H1 (cell line): ENCODE results near the gene RNF26. TPM values are rescaled to one million over a fixed set of nuclear protein-coding genes. Genes with fewer than 3 reads are reported as not detected.

ENCODE experiments used
- CTCF ChIA-PET: fragments of 300-600 bp; sonication (Branson Sonifier 250); formaldehyde crosslinking; loops from one replicate; lab custom pipeline; 2021; ENCODE audit not compliant: partially characterized antibody; lab: Charles Lee
- POLR2A ChIA-PET: fragments of 300-600 bp; sonication (Branson Sonifier 250); formaldehyde crosslinking; loops from one replicate; lab custom pipeline; 2021; ENCODE audit warnings: inconsistent platforms; ENCODE audit not compliant: partially characterized antibody; lab: Charles Lee
- DNase-seq, 2 experiments: peaks; one replicate each; pipeline versions ENCODE4 v3.0.0 to v3.0.0-alpha.2; 2010 to 2022; ENCODE audit warnings: low spot score in 2 of 2, low read depth in 1 of 2, mixed read lengths in 1 of 2
- FAIRE-seq: peaks from 2 replicates; lab custom pipeline; 2011; peaks lifted over from hg19 to GRCh38; lab: Jason Lieb, UNC
- H2AFZ ChIP-seq: 2 replicates; pipeline ENCODE4 v1.8.1; 2012; ENCODE audit warnings: low read length, inconsistent platforms
- H2AK5ac ChIP-seq: 2 replicates; pipeline ENCODE4 v1.6.1; 2013; ENCODE audit warnings: low read depth, low read length
- H2BK120ac ChIP-seq: replicated peaks from 2 replicates; pipeline ENCODE3; 2013; ENCODE audit warnings: low read depth, low read length, inconsistent platforms
- H2BK12ac ChIP-seq: 2 replicates; pipeline ENCODE4 v1.6.1; 2013; ENCODE audit warnings: low read depth, low read length
- H2BK15ac ChIP-seq: 2 replicates; pipeline ENCODE4 v1.6.1; 2013; ENCODE audit warnings: low read length
- H2BK20ac ChIP-seq: 2 replicates; pipeline ENCODE4 v1.6.1; 2013; ENCODE audit warnings: low read length
- H2BK5ac ChIP-seq: 2 replicates; pipeline ENCODE4 v1.6.1; 2013; ENCODE audit warnings: low read depth, low read length
- H3K14ac ChIP-seq: 2 replicates; pipeline ENCODE4 v1.6.1; 2013; ENCODE audit warnings: inconsistent platforms; ENCODE audit not compliant: insufficient read length
- H3K18ac ChIP-seq: 2 replicates; pipeline ENCODE4 v1.6.1; 2013; ENCODE audit warnings: low read length; ENCODE audit errors: extremely low read depth
- H3K23ac ChIP-seq: 2 replicates; pipeline ENCODE4 v1.6.1; 2013; ENCODE audit warnings: inconsistent platforms; ENCODE audit not compliant: insufficient read length
- H3K23me2 ChIP-seq: 2 replicates; pipeline ENCODE4 v1.6.1; 2013; ENCODE audit warnings: low read depth, low read length
- H3K27ac ChIP-seq: 2 replicates; pipeline ENCODE4 v1.6.1; 2011; ENCODE audit warnings: low read depth, low read length, inconsistent platforms
- H3K27me3 ChIP-seq, 4 experiments: replicated peaks in 1 of 4; 1 replicate in 1 of 4; 2 replicates in 3 of 4; pipeline versions ENCODE4 v1.6.1 to v1.8.1; 2011 to 2013; ENCODE audit warnings: low read length in 3 of 4, mild to moderate bottlenecking in 3 of 4, inconsistent platforms in 2 of 4, mixed read lengths in 2 of 4, moderate library complexity in 1 of 4; ENCODE audit not compliant: control insufficient read depth in 3 of 4, insufficient read depth in 3 of 4; ENCODE audit errors: extremely low read depth in 1 of 4
- H3K36me3 ChIP-seq, 4 experiments: 2 replicates each; pipeline versions ENCODE4 v1.6.1 to v1.8.1; 2011 to 2013; ENCODE audit warnings: mild to moderate bottlenecking in 4 of 4, low read length in 3 of 4, moderate library complexity in 2 of 4, control low read depth in 1 of 4, inconsistent platforms in 1 of 4; ENCODE audit not compliant: insufficient read depth in 4 of 4, control insufficient read depth in 2 of 4
- H3K4ac ChIP-seq: replicated peaks from 2 replicates; pipeline ENCODE3; 2013; ENCODE audit warnings: low read length, low read depth, mixed read lengths, inconsistent platforms; ENCODE audit not compliant: insufficient read length
- H3K4me1 ChIP-seq, 4 experiments: replicated peaks in 1 of 4; 1 replicate in 1 of 4; 2 replicates in 3 of 4; pipeline versions ENCODE4 v1.6.1 to v1.8.1; 2011 to 2013; ENCODE audit warnings: low read length in 3 of 4, inconsistent platforms in 2 of 4, mixed read lengths in 1 of 4; ENCODE audit not compliant: insufficient read depth in 4 of 4, control insufficient read depth in 3 of 4
- H3K4me2 ChIP-seq, 2 experiments: 2 replicates each; pipeline versions ENCODE4 v1.6.1 to v1.8.1; 2011 to 2013; ENCODE audit warnings: low read depth in 2 of 2, low read length in 2 of 2, control low read depth in 1 of 2, inconsistent platforms in 1 of 2, mild to moderate bottlenecking in 1 of 2; ENCODE audit not compliant: insufficient read depth in 1 of 2
- H3K4me3 ChIP-seq, 4 experiments: fragments of 200-600, 300-600 bp in 1 of 4; sonication (generic), shearing (Covaris generic), sonication (Bioruptor Twin) in 1 of 4; 2 replicates each; pipeline versions ENCODE4 v1.5.1 to v1.8.1; 2011 to 2016; ENCODE audit warnings: low read length in 4 of 4, low read depth in 3 of 4, control low read depth in 2 of 4, inconsistent platforms in 2 of 4, mild to moderate bottlenecking in 2 of 4, mixed read lengths in 1 of 4, moderate library complexity in 1 of 4; ENCODE audit not compliant: insufficient read depth in 2 of 4; ENCODE audit errors: extremely low read depth in 1 of 4
- H3K56ac ChIP-seq: replicated peaks from 2 replicates; pipeline ENCODE3; 2013; ENCODE audit warnings: low read depth, mild to moderate bottlenecking, mixed read lengths, low read length, inconsistent platforms; ENCODE audit not compliant: insufficient read length
- H3K79me1 ChIP-seq: 2 replicates; pipeline ENCODE4 v1.6.1; 2013; ENCODE audit warnings: low read depth, low read length, control low read depth
- H3K79me2 ChIP-seq, 2 experiments: 2 replicates each; pipeline versions ENCODE4 v1.6.1 to v1.8.1; 2012 to 2013; ENCODE audit warnings: low read length in 2 of 2, mild to moderate bottlenecking in 2 of 2, inconsistent platforms in 1 of 2; ENCODE audit not compliant: insufficient read depth in 2 of 2, control insufficient read depth in 1 of 2
- H3K9ac ChIP-seq, 4 experiments: replicated peaks in 1 of 4; 1 replicate in 1 of 4; 2 replicates in 3 of 4; pipeline versions ENCODE4 v1.6.1 to v1.8.1; 2011 to 2013; ENCODE audit warnings: low read depth in 3 of 4, low read length in 3 of 4, control low read depth in 2 of 4, mild to moderate bottlenecking in 2 of 4, moderate library complexity in 2 of 4, inconsistent platforms in 1 of 4; ENCODE audit errors: extremely low read depth in 1 of 4
- H3K9me3 ChIP-seq, 2 experiments: 2 replicates each; pipeline versions ENCODE4 v1.6.1 to v1.8.1; 2012 to 2013; ENCODE audit warnings: mild to moderate bottlenecking in 2 of 2, moderate library complexity in 2 of 2, control low read depth in 1 of 2, inconsistent platforms in 1 of 2, low read depth in 1 of 2, low read length in 1 of 2, mixed read lengths in 1 of 2; ENCODE audit not compliant: insufficient read depth in 2 of 2
- H4K20me1 ChIP-seq, 2 experiments: replicated peaks in 1 of 2; 2 replicates each; pipeline versions ENCODE3 to v1.8.1; 2011 to 2013; ENCODE audit warnings: inconsistent platforms in 2 of 2, low read length in 2 of 2, mild to moderate bottlenecking in 1 of 2; ENCODE audit not compliant: insufficient read depth in 2 of 2, control insufficient read depth in 1 of 2
- H4K5ac ChIP-seq: 2 replicates; pipeline ENCODE4 v1.6.1; 2013; ENCODE audit warnings: low read length, low read depth, mixed read lengths, inconsistent platforms; ENCODE audit not compliant: insufficient read length
- H4K8ac ChIP-seq: 2 replicates; pipeline ENCODE4 v1.8.0; 2013; ENCODE audit warnings: mild to moderate bottlenecking, moderate library complexity, low read length, inconsistent platforms; ENCODE audit not compliant: insufficient read depth; ENCODE audit errors: extremely low read depth
- H4K91ac ChIP-seq: replicated peaks from 2 replicates; pipeline ENCODE3; 2013; ENCODE audit warnings: low read length, mixed read lengths, inconsistent platforms; ENCODE audit not compliant: insufficient read length
- E2F6 ChIP-seq: IDR thresholded peaks from 2 replicates; pipeline ENCODE4 v1.6.1; 2012; ENCODE audit warnings: inconsistent platforms
- EZH2 ChIP-seq: fragments of 200-600 bp; sonication (generic); IDR thresholded peaks from 2 replicates; pipeline ENCODE4 v1.7.1; 2012; ENCODE audit warnings: low read depth, mild to moderate bottlenecking, moderate library complexity, low read length, inconsistent platforms; ENCODE audit not compliant: severe bottlenecking
- NANOG ChIP-seq: IDR thresholded peaks from 2 replicates; pipeline ENCODE4 v1.6.1; 2011; ENCODE audit warnings: low read length, low read depth, mild to moderate bottlenecking, inconsistent platforms; ENCODE audit not compliant: insufficient read depth, poor library complexity, severe bottlenecking
- PHF8 ChIP-seq: fragments of 200-600 bp; sonication (generic); conservative IDR thresholded peaks from 2 replicates; pipeline ENCODE4 v1.7.1; 2012; ENCODE audit warnings: low read depth, mild to moderate bottlenecking, inconsistent platforms, low read length, moderate library complexity
- RAD21 ChIP-seq, 2 experiments: IDR thresholded peaks in 1 of 2; conservative IDR thresholded peaks in 1 of 2; 2 replicates each; pipeline ENCODE4 v1.6.1; 2011; ENCODE audit warnings: low read depth in 2 of 2, low read length in 2 of 2, improper control_type of control experiment in 1 of 2, inconsistent platforms in 1 of 2, mild to moderate bottlenecking in 1 of 2, moderate library complexity in 1 of 2
- RFX5 ChIP-seq: IDR thresholded peaks from 2 replicates; pipeline ENCODE4 v1.6.1; 2011; ENCODE audit warnings: low read depth, low read length, improper control_type of control experiment, borderline replicate concordance
- SIX5 ChIP-seq: IDR thresholded peaks from 2 replicates; pipeline ENCODE4 v1.6.1; 2011; ENCODE audit warnings: mild to moderate bottlenecking, low read depth, low read length
- WGBS, 2 experiments: shearing (Covaris generic) in 1 of 2; methylation state at CpG; one replicate each; pipeline versions ENCODE4 v1.1.6 to v1.1.7; 2013 to 2015; ENCODE audit warnings: low lambda C conversion rate in 2 of 2, mixed read lengths in 2 of 2, inconsistent platforms in 1 of 2, low coverage in 1 of 2, missing lambda C conversion rate in 1 of 2; ENCODE audit not compliant: insufficient replicate concordance in 2 of 2, insufficient coverage in 1 of 2, insufficient read length in 1 of 2; ENCODE audit errors: extremely low coverage in 1 of 2, missing lambda C conversion rate in 1 of 2; 5-methylcytosine and 5-hydroxymethylcytosine counted together
- polyA plus RNA-seq, 7 experiments: library from polyadenylated mRNA; depleted of rRNA in 3 of 7; stranded (reverse) in 5 of 7; unstranded in 2 of 7; fragments of >200 nt in 5 of 7; fragments of 200-250 nt in 2 of 7; gene quantifications; 1 replicate in 5 of 7; 2 replicates in 1 of 7; 4 replicates in 1 of 7; pipeline versions ENCODE4 v1.2.1 to v1.2.3, GENCODE V29; 2011 to 2013; ENCODE audit warnings: missing spikeins in 2 of 7, mixed read lengths in 2 of 7
- total RNA-seq: library from RNA; stranded (reverse); fragmentation: NEBNext Ultra II Directional; extraction: Animal tissue kit (Norgen Biotek cat#: 25700); gene quantifications from 2 replicates; pipeline ENCODE4 v1.2.1, GENCODE V29; 2021
- TF ChIP-seq, protein P1 (sequence below): IDR thresholded peaks from 2 replicates; pipeline ENCODE4 v1.6.1; 2012; ENCODE audit warnings: inconsistent platforms

Gene RNF26
- total and polyA plus RNA-seq, 2 of the 8 experiments (the other 6 are each of a cell fraction or from before 2014, with no cell fraction given): 82.7 to 84.0 TPM

DNA sequence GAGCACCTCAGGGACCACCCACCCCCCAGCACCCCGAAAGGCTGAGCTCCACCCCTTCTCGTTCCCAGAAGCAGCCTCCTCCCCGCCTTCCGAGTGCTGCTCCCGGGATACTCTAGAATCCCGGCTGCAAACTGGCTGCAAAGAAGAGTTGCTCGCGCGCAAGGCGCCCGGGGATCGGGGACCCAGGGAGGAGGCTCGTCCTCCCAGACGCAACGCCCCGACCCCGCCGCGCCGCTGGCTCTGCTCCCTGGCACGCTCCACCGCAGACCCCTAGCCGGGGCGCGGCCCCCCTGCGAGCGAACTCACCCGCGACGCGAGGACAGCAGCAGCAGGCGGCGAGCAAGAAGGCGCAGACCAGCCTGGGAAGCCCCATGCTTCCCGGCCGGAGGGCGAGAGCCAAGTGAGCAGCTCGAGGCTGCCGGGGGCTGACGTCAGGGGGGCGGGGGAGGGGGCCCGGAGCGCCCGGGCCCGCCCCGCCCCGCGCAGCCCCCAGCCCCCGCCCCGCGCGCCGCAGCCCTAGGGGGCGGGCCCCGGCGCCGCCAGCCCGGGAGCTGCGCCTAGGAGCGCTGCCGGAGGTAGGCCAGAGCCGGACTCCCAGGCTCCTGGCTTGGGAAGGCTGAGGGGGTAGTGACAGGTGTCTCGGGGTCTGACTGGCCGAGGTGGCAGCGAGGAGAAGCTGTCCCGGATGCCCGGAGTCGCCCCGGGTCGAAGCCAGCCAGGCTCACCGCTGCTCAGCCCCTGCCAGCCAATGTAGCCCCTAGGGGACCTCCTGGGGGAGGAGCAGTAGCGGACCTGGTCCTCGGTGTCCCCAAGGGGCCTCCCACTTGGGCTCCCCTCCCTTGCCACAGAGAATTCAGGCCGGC, 17.4 kb upstream of the RNF26 start, which contains the start of gene MCAM:
Gene MCAM, minus strand, starts transcription at position 402 of the 863 bp plus-strand sequence. Its CDS starts 29 bp downstream, at position 373.
- FAIRE-seq (no peak), DNase-seq (peak in 1 of 2 experiments; percentile 76)
- H2AK5ac ChIP-seq: peak within 1 kb of the TSS; percentile 97; the same call in 1 of the 2 replicates
- peak within 1 kb of the TSS; percentile 97 for H3K4me2 ChIP-seq
- H3K23me2 ChIP-seq: peaks cover 33% of the 10 kb centered on the region
- peaks cover 2% of the 10 kb centered on the region in 2 experiments for H4K20me1 ChIP-seq
- H3K4me1 ChIP-seq: peaks cover 11 to 53% (median 48%) of the 10 kb centered on the region in 4 experiments
- no peaks in the 10 kb centered on the region; a peak in 1 of 8 replicates for H3K36me3 ChIP-seq
- peaks cover 5 to 46% (median 36%) of the 10 kb centered on the region in 4 experiments for H3K27me3 ChIP-seq
- no peak within 1 kb of the TSS for H3K27ac ChIP-seq
- no peak within 1 kb of the TSS for H2AFZ ChIP-seq
- H3K4me3 ChIP-seq: peak within 1 kb of the TSS; percentile 55 to 77 (median 66)
- peak within 1 kb of the TSS in 2 of 4 experiments; percentile 34 to 42; a peak in 4 of 7 replicates for H3K9ac ChIP-seq
- peak within 1 kb of the TSS; percentile 20; the same call in 1 of the 2 replicates for H4K8ac ChIP-seq
- 3% methylated on average over 32 of the region's 74 CpGs; no CpG with 5 or more reads in 1 of the 2 experiments for WGBS, 2 experiments
- CTCF ChIA-PET: interaction anchor here (0.5 to 16.8 kb wide), 10 partner anchors 7 to 886 kb away, joined by 3 to 415 read pairs (median 3); partner anchors contain the start of genes C1QTNF5, MFRP and RNF26
- POLR2A ChIA-PET: interaction anchor here (0.6 to 5.4 kb wide), 16 partner anchors 9 to 297 kb away, joined by 3 to 44 read pairs (median 5); partner anchors contain the start of genes C1QTNF5, HMBS, RNF26 and VPS11
- no peaks in the 10 kb centered on the region for H3K9me3 ChIP-seq
- H3K56ac ChIP-seq: no peak within 1 kb of the TSS
- H4K91ac ChIP-seq: no peak within 1 kb of the TSS
- peak within 1 kb of the TSS; percentile 95; the same call in 1 of the 2 replicates for H2BK12ac ChIP-seq
- no peaks in the 10 kb centered on the region for H3K79me1 ChIP-seq
- H2BK5ac ChIP-seq: peak within 1 kb of the TSS; percentile 91; the same call in 1 of the 2 replicates
- H2BK120ac ChIP-seq: no peak within 1 kb of the TSS
- H4K5ac ChIP-seq: no peak within 1 kb of the TSS
- H2BK15ac ChIP-seq: no peak within 1 kb of the TSS
- H3K23ac ChIP-seq: no peak within 1 kb of the TSS
- H3K79me2 ChIP-seq: no peaks in the 10 kb centered on the region
- H3K14ac ChIP-seq: no peak within 1 kb of the TSS
- H2BK20ac ChIP-seq: peak within 1 kb of the TSS; percentile 61; the same call in 1 of the 2 replicates
- no peak within 1 kb of the TSS for H3K4ac ChIP-seq
- H3K18ac ChIP-seq: peak within 1 kb of the TSS; percentile 48
- TF ChIP-seq SIX5: no peak
- TF ChIP-seq EZH2: peak; percentile 42
- no peak for TF ChIP-seq RAD21 (IDR thresholded peaks at IDR 0.05 in 1 of 2, conservative IDR thresholded peaks at IDR 0.05 in 1 of 2; ENCODE audit: low read depth in 2 of 2, low read length in 2 of 2)
- TF ChIP-seq NANOG: no peak
- TF ChIP-seq RFX5: no peak
- TF ChIP-seq, protein P1, sequence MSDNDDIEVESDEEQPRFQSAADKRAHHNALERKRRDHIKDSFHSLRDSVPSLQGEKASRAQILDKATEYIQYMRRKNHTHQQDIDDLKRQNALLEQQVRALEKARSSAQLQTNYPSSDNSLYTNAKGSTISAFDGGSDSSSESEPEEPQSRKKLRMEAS: 0 out of 2 replicates have a peak, but pooled peaks have one; percentile 9
- TF ChIP-seq E2F6: no peak
- TF ChIP-seq PHF8: peak; percentile 48; the same call in 1 of the 2 replicates
